ENCODE data around the gene ECE2. TPM values are rescaled to one million over a fixed set of nuclear protein-coding genes. Genes with fewer than 3 reads are reported as not detected.
"Not testable (repeated sequence)": the region's sequence is repeated elsewhere in the genome, so short reads cannot be mapped to it uniquely, and the experiment has no call there.

ECE2 gene
- total RNA-seq, 5 donors from 2014 or later (not counting 1 experiment from before 2014, with no cell fraction given), result not detected

- no peak for ATAC-seq (replicated peaks in 1 of 4)
- 90% methylated on average over 2 of the region's 7 CpGs for WGBS (ENCODE audit: insufficient coverage)
- peaks cover 6 to 25% of the 10 kb centered on the region in 2 donors for H3K36me3 ChIP-seq (ENCODE audit: control insufficient read depth in 2 of 2, extremely low read depth in 1 of 2, insufficient read depth in 1 of 2, low read length in 1 of 2)
- H3K4me1 ChIP-seq (ENCODE audit: control insufficient read depth in 1 of 2, extremely low read depth in 1 of 2, insufficient read depth in 2 of 2, low read length in 2 of 2), result peaks cover 6 to 36% of the 10 kb centered on the region in 2 experiments
- peaks cover 0 to 8% of the 10 kb centered on the region in 2 experiments for H3K27me3 ChIP-seq (replicated peaks in 1 of 2; ENCODE audit: control insufficient read depth in 2 of 2, extremely low read depth in 1 of 2, insufficient read depth in 2 of 2, low read length in 1 of 2)
- H3K36me3 Mint-ChIP-seq, result peaks cover 19% of the 10 kb centered on the region
- no peak for DNase-seq
- no peak overlapping the region for H3K4me3 ChIP-seq (ENCODE audit: control insufficient read depth in 1 of 2, extremely low read depth in 1 of 2, low read length in 1 of 2)
- no peaks in the 10 kb centered on the region for H3K9me3 ChIP-seq
- peak overlapping the region; percentile 22 to 87 (median 29) for H3K4me3 Mint-ChIP-seq
- H3K27ac Mint-ChIP-seq, result peak overlapping the region in 1 of 2 donors; percentile 34
- H3K27ac ChIP-seq (ENCODE audit: low read length), result no peak overlapping the region
- no peaks in the 10 kb centered on the region for H3K27me3 Mint-ChIP-seq
- CTCF ChIA-PET, result no interaction called here
- POLR2A ChIA-PET, result interaction anchor here in 1 of 2 donors (0.7 kb wide), 1 partner anchor 44 kb away, joined by 3 read pairs; no protein-coding TSS in a partner anchor
- peaks cover 45 to 47% (median 46%) of the 10 kb centered on the region in 3 donors for H3K4me1 Mint-ChIP-seq
- no peaks in the 10 kb centered on the region for H3K9me3 Mint-ChIP-seq
Measured at GRCh38 chr3:184337981-184338380, 62.2 kb downstream of the ECE2 start.

- ChIA-PET CTCF (interaction anchor here in 1 of 2 donors (0.5 kb wide), 1 partner anchor 26 kb away, joined by 4 read pairs; no protein-coding TSS in a partner anchor), POLR2A (no interaction called here)
- H3K4me1 ChIP-seq (ENCODE audit: control insufficient read depth in 1 of 2, extremely low read depth in 1 of 2, insufficient read depth in 2 of 2, low read length in 2 of 2), result peaks cover 6 to 36% of the 10 kb centered on the region in 2 experiments
- DNase-seq (peak in 2 of 35 experiments; percentile 15 to 36), ATAC-seq (replicated peaks in 1 of 4) (no peak)
- no peaks in the 10 kb centered on the region for H3K9me3 ChIP-seq
- peaks cover 0 to 8% of the 10 kb centered on the region in 2 experiments for H3K27me3 ChIP-seq (replicated peaks in 1 of 2; ENCODE audit: control insufficient read depth in 2 of 2, extremely low read depth in 1 of 2, insufficient read depth in 2 of 2, low read length in 1 of 2)
- Mint-ChIP-seq H3K4me1 (peaks cover 39 to 42% (median 41%) of the 10 kb centered on the region in 3 donors), H3K27me3 (no peaks in the 10 kb centered on the region), H3K27ac (no peak overlapping the region), H3K36me3 (peaks cover 17% of the 10 kb centered on the region), H3K4me3 (peak overlapping the region in 1 of 3 donors; percentile 87), H3K9me3 (no peaks in the 10 kb centered on the region)
- H3K27ac ChIP-seq (ENCODE audit: low read length), result no peak overlapping the region
- peaks cover 7 to 19% of the 10 kb centered on the region in 2 donors for H3K36me3 ChIP-seq (ENCODE audit: control insufficient read depth in 2 of 2, extremely low read depth in 1 of 2, insufficient read depth in 1 of 2, low read length in 1 of 2)
- WGBS (ENCODE audit: insufficient coverage), result 72% methylated on average over 33 of the region's 37 CpGs
- H3K4me3 ChIP-seq (ENCODE audit: control insufficient read depth in 1 of 2, extremely low read depth in 1 of 2, low read length in 1 of 2), result no peak overlapping the region
Measured at GRCh38 chr3:184338511-184338945, 62.7 kb downstream of the ECE2 start.

- no peaks in the 10 kb centered on the region for H3K27me3 Mint-ChIP-seq
- Histone ChIP-seq H3K27ac (ENCODE audit: low read length) (no peak overlapping the region), H3K9me3 (no peaks in the 10 kb centered on the region), H3K4me1 (ENCODE audit: control insufficient read depth in 1 of 2, extremely low read depth in 1 of 2, insufficient read depth in 2 of 2, low read length in 2 of 2) (peaks cover 6 to 36% of the 10 kb centered on the region in 2 experiments), H3K27me3 (replicated peaks in 1 of 2; ENCODE audit: control insufficient read depth in 2 of 2, extremely low read depth in 1 of 2, insufficient read depth in 2 of 2, low read length in 1 of 2) (peaks cover 0 to 8% of the 10 kb centered on the region in 2 experiments), H3K36me3 (ENCODE audit: control insufficient read depth in 2 of 2, extremely low read depth in 1 of 2, insufficient read depth in 1 of 2, low read length in 1 of 2) (peaks cover 9 to 14% of the 10 kb centered on the region in 2 donors), H3K4me3 (ENCODE audit: control insufficient read depth in 1 of 2, extremely low read depth in 1 of 2, low read length in 1 of 2) (no peak overlapping the region)
- ChIA-PET POLR2A (no interaction called here), CTCF (interaction anchor here in 1 of 2 donors (0.5 kb wide), 1 partner anchor 25 kb away, joined by 4 read pairs; no protein-coding TSS in a partner anchor)
- H3K4me1 Mint-ChIP-seq, result peaks cover 34 to 37% (median 36%) of the 10 kb centered on the region in 3 donors
- WGBS (ENCODE audit: insufficient coverage), result 90% methylated on average over 8 of the region's 8 CpGs
- DNase-seq (no peak), ATAC-seq (replicated peaks in 1 of 4) (no peak)
- peak overlapping the region in 1 of 3 donors; percentile 87 for H3K4me3 Mint-ChIP-seq
- no peak overlapping the region for H3K27ac Mint-ChIP-seq
- H3K9me3 Mint-ChIP-seq, result no peaks in the 10 kb centered on the region
- peaks cover 12% of the 10 kb centered on the region for H3K36me3 Mint-ChIP-seq
Measured at GRCh38 chr3:184339001-184339400, 63.2 kb downstream of the ECE2 start.

- H3K27ac ChIP-seq (ENCODE audit: low read length); ATAC-seq (replicated peaks in 1 of 4); H3K9me3 Mint-ChIP-seq; H3K36me3 ChIP-seq (ENCODE audit: control insufficient read depth in 2 of 2, extremely low read depth in 1 of 2, insufficient read depth in 1 of 2, low read length in 1 of 2); H3K27me3 ChIP-seq (replicated peaks in 1 of 2; ENCODE audit: control insufficient read depth in 2 of 2, extremely low read depth in 1 of 2, insufficient read depth in 2 of 2, low read length in 1 of 2); H3K27ac Mint-ChIP-seq; H3K4me3 Mint-ChIP-seq; H3K27me3 Mint-ChIP-seq; H3K4me3 ChIP-seq (ENCODE audit: control insufficient read depth in 1 of 2, extremely low read depth in 1 of 2, low read length in 1 of 2); POLR2A ChIA-PET; H3K9me3 ChIP-seq; DNase-seq; CTCF ChIA-PET: not testable (repeated sequence)
- WGBS (ENCODE audit: insufficient coverage), result 99% methylated on average over 11 of the region's 19 CpGs
- H3K36me3 Mint-ChIP-seq, result peaks cover 10% of the 10 kb centered on the region
- H3K4me1 ChIP-seq (ENCODE audit: control insufficient read depth in 1 of 2, extremely low read depth in 1 of 2, insufficient read depth in 2 of 2, low read length in 2 of 2), result peaks cover 6 to 36% of the 10 kb centered on the region in 2 experiments
- H3K4me1 Mint-ChIP-seq, result peaks cover 28 to 31% (median 31%) of the 10 kb centered on the region in 3 donors
Measured at GRCh38 chr3:184339451-184340135, 63.8 kb downstream of the ECE2 start.

- H3K27ac ChIP-seq (ENCODE audit: low read length), result no peak overlapping the region
- no CpG with 5 or more reads among the region's 7 CpGs for WGBS (ENCODE audit: insufficient coverage)
- ATAC-seq (replicated peaks in 1 of 4) (no peak), DNase-seq (no peak)
- no peaks in the 10 kb centered on the region for H3K27me3 Mint-ChIP-seq
- H3K9me3 ChIP-seq, result no peaks in the 10 kb centered on the region
- H3K4me1 ChIP-seq (ENCODE audit: control insufficient read depth in 1 of 2, extremely low read depth in 1 of 2, insufficient read depth in 2 of 2, low read length in 2 of 2), result peaks cover 3 to 16% of the 10 kb centered on the region in 2 experiments
- no peak overlapping the region for H3K4me3 ChIP-seq (ENCODE audit: control insufficient read depth in 1 of 2, extremely low read depth in 1 of 2, low read length in 1 of 2)
- H3K36me3 ChIP-seq (ENCODE audit: control insufficient read depth in 2 of 2, extremely low read depth in 1 of 2, insufficient read depth in 1 of 2, low read length in 1 of 2), result peaks cover 0 to 7% of the 10 kb centered on the region in 2 donors
- H3K36me3 Mint-ChIP-seq, result peaks cover 10% of the 10 kb centered on the region
- H3K27ac Mint-ChIP-seq, result no peak overlapping the region
- POLR2A ChIA-PET, result no interaction called here
- no peak overlapping the region for H3K4me3 Mint-ChIP-seq
- H3K9me3 Mint-ChIP-seq, result no peaks in the 10 kb centered on the region
- peaks cover 14 to 16% (median 15%) of the 10 kb centered on the region in 3 donors for H3K4me1 Mint-ChIP-seq
- H3K27me3 ChIP-seq (replicated peaks in 1 of 2; ENCODE audit: control insufficient read depth in 2 of 2, extremely low read depth in 1 of 2, insufficient read depth in 2 of 2, low read length in 1 of 2), result peaks cover 0 to 8% of the 10 kb centered on the region in 2 experiments
- CTCF ChIA-PET, result no interaction called here
Measured at GRCh38 chr3:184341925-184342324, 66.1 kb downstream of the ECE2 start.
